CD4-positive, alpha-beta T cell (primary cell): ENCODE data around the gene LIMK2. TPM values are rescaled to one million over a fixed set of nuclear protein-coding genes. Genes with fewer than 3 reads are reported as not detected.

ENCODE experiments used
- ATAC-seq: fragments of 200-7000 bp; cut with Tn5 transposase; one replicate; pipeline ENCODE4 v1.10.0; 2022; ENCODE audit warnings: mild to moderate bottlenecking; ENCODE audit not compliant: poor library complexity
- CTCF ChIA-PET: fragments of 350-600 bp; sonication (Branson Sonifier 250); formaldehyde crosslinking; loops from one replicate; lab custom pipeline; 2021; ENCODE audit warnings: antibody characterized with exemption, inconsistent platforms; lab: Charles Lee
- POLR2A ChIA-PET: fragments of 350-600 bp; sonication (Branson Sonifier 250); formaldehyde crosslinking; loops from one replicate; lab custom pipeline; 2021; ENCODE audit warnings: antibody characterized with exemption, inconsistent platforms; lab: Charles Lee
- DNase-seq, 14 experiments: peaks; one replicate each; pipeline ENCODE4 v3.0.0-alpha.2; 2013 to 2020; ENCODE audit warnings: mixed read lengths in 2 of 14
- H3K27ac ChIP-seq, 2 donors: one replicate each; pipeline versions ENCODE4 v1.5.1 to v1.7.0; 2013; ENCODE audit warnings: low read length in 2 of 2, low read depth in 1 of 2, mild to moderate bottlenecking in 1 of 2
- H3K27me3 ChIP-seq, 2 experiments: 1 replicate in 1 of 2; 2 replicates in 1 of 2; pipeline versions ENCODE4 v1.6.1 to v1.7.0; 2013; ENCODE audit warnings: low read length in 2 of 2, control low read depth in 1 of 2, mild to moderate bottlenecking in 1 of 2, moderate library complexity in 1 of 2; ENCODE audit not compliant: insufficient read depth in 2 of 2, control insufficient read depth in 1 of 2
- H3K36me3 ChIP-seq: one replicate; pipeline ENCODE4 v1.6.1; 2013; ENCODE audit warnings: low read length, control low read depth; ENCODE audit not compliant: insufficient read depth
- H3K4me1 ChIP-seq: one replicate; pipeline ENCODE4 v1.6.1; 2013; ENCODE audit warnings: low read length, control low read depth; ENCODE audit not compliant: insufficient read depth
- H3K4me3 ChIP-seq: one replicate; pipeline ENCODE4 v1.5.1; 2013; ENCODE audit warnings: mild to moderate bottlenecking, low read length, moderate library complexity
- H3K9me3 ChIP-seq, 2 experiments: 1 replicate in 1 of 2; 2 replicates in 1 of 2; pipeline versions ENCODE4 v1.6.1 to v1.7.0; 2013; ENCODE audit warnings: low read length in 2 of 2, mild to moderate bottlenecking in 2 of 2, control low read depth in 1 of 2, moderate library complexity in 1 of 2; ENCODE audit not compliant: control insufficient read depth in 1 of 2, insufficient read depth in 1 of 2
- H3K27ac Mint-ChIP-seq: one replicate; pipeline ENCODE4 v1.8.0; 2020; ENCODE audit warnings: mixed read lengths
- H3K27me3 Mint-ChIP-seq: one replicate; pipeline ENCODE4 v1.8.0; 2021; ENCODE audit warnings: mixed read lengths
- H3K36me3 Mint-ChIP-seq: one replicate; pipeline ENCODE4 v1.8.0; 2021; ENCODE audit warnings: low read depth, mixed read lengths
- H3K4me1 Mint-ChIP-seq: one replicate; pipeline ENCODE4 v1.8.0; 2021; ENCODE audit warnings: low read depth, mixed read lengths
- H3K4me3 Mint-ChIP-seq: one replicate; pipeline ENCODE4 v1.8.0; 2020; ENCODE audit warnings: mild to moderate bottlenecking, mixed read lengths
- H3K9me3 Mint-ChIP-seq: one replicate; pipeline ENCODE4 v1.8.0; 2020; ENCODE audit warnings: mixed read lengths
- intact Hi-C, 2 experiments: fragments of 100-400 bp; cut with DNase I in 1 of 2; cut with micrococcal nuclease in 1 of 2; formaldehyde crosslinking; loops; one replicate each; pipeline versions ENCODE4 v1.15.1 to v1.9.0; 2023 to 2025; cut with DNase I, micrococcal nuclease
- total RNA-seq, 174 experiments: library from RNA in 2 of 174; stranded (reverse) in 2 of 174; gene quantifications; one replicate each; pipeline ENCODE4 v1.2.3 and lab custom pipeline; 2021 to 2026
- TF ChIP-seq, protein P1 (sequence below): fragments of 200-600 bp; IDR thresholded peaks from one replicate; pipeline ENCODE4 v1.8.0; 2022; ENCODE audit warnings: antibody characterized with exemption, mild to moderate bottlenecking

Gene LIMK2
- total RNA-seq, 2 experiments from 2014 or later = 13.1 to 14.6 TPM

DNA sequence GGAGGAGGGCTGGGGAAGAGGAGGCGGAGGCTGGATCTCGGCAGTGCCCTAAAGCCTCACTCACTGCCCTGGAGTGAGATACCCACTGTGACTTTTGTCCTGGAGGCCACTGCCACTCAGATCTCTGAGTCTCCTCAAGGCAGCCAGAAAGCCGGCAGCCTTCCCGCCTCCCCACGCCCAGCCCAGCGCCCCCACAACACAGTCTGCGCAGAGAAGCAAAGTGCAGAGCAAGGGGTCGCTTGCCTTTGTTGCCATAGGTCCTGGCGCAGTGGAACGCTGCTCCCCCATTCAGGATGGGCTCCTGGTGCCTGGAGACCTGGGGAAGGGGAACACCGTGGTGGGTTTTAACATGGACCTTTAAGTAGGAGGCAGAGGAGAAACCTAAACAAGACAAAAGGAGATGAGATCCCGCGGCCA lies 116.5 kb downstream of the LIMK2 start:
- Histone ChIP-seq H3K4me1 (no peaks in the 10 kb centered on the region), H3K4me3 (no peak overlapping the region), H3K27ac (no peak overlapping the region), H3K36me3 (peaks cover 91% of the 10 kb centered on the region), H3K9me3 (no peaks in the 10 kb centered on the region), H3K27me3 (no peaks in the 10 kb centered on the region)
- Mint-ChIP-seq H3K27ac (no peak overlapping the region), H3K4me3 (no peak overlapping the region), H3K4me1 (peaks cover 30% of the 10 kb centered on the region), H3K36me3 (peaks cover 88% of the 10 kb centered on the region), H3K27me3 (no peaks in the 10 kb centered on the region), H3K9me3 (no peaks in the 10 kb centered on the region)
- CTCF ChIA-PET = no interaction called here
- intact Hi-C loops = no loop called here
- no peak for DNase-seq
- ATAC-seq = no peak
- POLR2A ChIA-PET = no interaction called here
- TF ChIP-seq, protein P1, sequence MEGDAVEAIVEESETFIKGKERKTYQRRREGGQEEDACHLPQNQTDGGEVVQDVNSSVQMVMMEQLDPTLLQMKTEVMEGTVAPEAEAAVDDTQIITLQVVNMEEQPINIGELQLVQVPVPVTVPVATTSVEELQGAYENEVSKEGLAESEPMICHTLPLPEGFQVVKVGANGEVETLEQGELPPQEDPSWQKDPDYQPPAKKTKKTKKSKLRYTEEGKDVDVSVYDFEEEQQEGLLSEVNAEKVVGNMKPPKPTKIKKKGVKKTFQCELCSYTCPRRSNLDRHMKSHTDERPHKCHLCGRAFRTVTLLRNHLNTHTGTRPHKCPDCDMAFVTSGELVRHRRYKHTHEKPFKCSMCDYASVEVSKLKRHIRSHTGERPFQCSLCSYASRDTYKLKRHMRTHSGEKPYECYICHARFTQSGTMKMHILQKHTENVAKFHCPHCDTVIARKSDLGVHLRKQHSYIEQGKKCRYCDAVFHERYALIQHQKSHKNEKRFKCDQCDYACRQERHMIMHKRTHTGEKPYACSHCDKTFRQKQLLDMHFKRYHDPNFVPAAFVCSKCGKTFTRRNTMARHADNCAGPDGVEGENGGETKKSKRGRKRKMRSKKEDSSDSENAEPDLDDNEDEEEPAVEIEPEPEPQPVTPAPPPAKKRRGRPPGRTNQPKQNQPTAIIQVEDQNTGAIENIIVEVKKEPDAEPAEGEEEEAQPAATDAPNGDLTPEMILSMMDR = no peak

DNA sequence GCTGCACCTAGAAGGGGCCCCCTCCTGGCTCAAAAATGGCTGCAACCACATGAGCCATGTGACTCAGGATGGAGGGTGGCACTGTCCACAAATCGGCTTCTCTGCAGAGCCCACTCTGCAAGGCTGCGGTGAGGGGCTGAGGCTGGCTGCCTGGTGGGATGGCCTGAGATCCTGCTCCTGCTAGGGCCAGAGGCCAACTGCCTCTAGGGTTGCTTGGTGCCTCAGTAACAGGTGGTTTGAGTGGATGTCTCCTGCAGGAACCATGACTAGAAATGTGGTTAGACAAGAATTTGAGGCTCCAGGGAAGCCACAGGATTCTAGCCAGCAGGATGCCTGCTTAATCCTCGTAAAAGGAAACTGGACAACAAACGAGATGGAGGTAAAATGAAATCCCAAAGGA lies 116.9 kb downstream of the LIMK2 start:
- DNase-seq (no peak), ATAC-seq (no peak)
- no peaks in the 10 kb centered on the region for H3K4me1 ChIP-seq
- no peak overlapping the region for H3K4me3 ChIP-seq
- ChIA-PET POLR2A (no interaction called here), CTCF (no interaction called here)
- TF ChIP-seq, protein P1 = no peak
- Mint-ChIP-seq H3K27ac (no peak overlapping the region), H3K27me3 (no peaks in the 10 kb centered on the region), H3K4me3 (no peak overlapping the region), H3K4me1 (peaks cover 35% of the 10 kb centered on the region), H3K36me3 (peaks cover 91% of the 10 kb centered on the region), H3K9me3 (no peaks in the 10 kb centered on the region)
- no peak overlapping the region for H3K27ac ChIP-seq
- peaks cover 91% of the 10 kb centered on the region for H3K36me3 ChIP-seq
- H3K27me3 ChIP-seq = no peaks in the 10 kb centered on the region
- intact Hi-C loops = no loop called here
- no peaks in the 10 kb centered on the region for H3K9me3 ChIP-seq

Other genes starting within 250 kb of the LIMK2 start
- gene MORC2, start 243.5 kb upstream of the LIMK2 start, total RNA-seq = 10 to 100 TPM; 27.1 to 27.9 TPM
- 10 to 100 TPM; 85.8 to 86.2 TPM for gene TUG1, start 243.0 kb upstream of the LIMK2 start, total RNA-seq
- gene SMTN, start 131.0 kb upstream of the LIMK2 start, total RNA-seq = 1 to 10 TPM; 2.9 TPM
- 10 to 100 TPM; 78.0 to 82.4 TPM for gene SELENOM, start 104.7 kb upstream of the LIMK2 start, total RNA-seq
- under 1 TPM; 0.59 to 0.69 TPM for gene INPP5J, start 89.3 kb upstream of the LIMK2 start, total RNA-seq
- not detected for gene PLA2G3, start 71.8 kb upstream of the LIMK2 start, total RNA-seq
- 1 to 10 TPM; 6.2 to 7.7 TPM for gene RNF185, start 52.1 kb upstream of the LIMK2 start, total RNA-seq
- 1,000 to 10,000 TPM; 1,063 to 1,072 TPM for gene PIK3IP1, start 80.2 kb downstream of the LIMK2 start, total RNA-seq
- gene PATZ1, start 134.0 kb downstream of the LIMK2 start, total RNA-seq = 10 to 100 TPM; 54.4 to 58.3 TPM
- gene DRG1, start 187.3 kb downstream of the LIMK2 start, total RNA-seq = 10 to 100 TPM; 57.3 to 72.8 TPM